Measurements from ENCODE around the gene CCNK.
A peak's percentile ranks its signal among the peaks of the same experiment; 100 is the strongest.

Gene CCNK

DNA sequence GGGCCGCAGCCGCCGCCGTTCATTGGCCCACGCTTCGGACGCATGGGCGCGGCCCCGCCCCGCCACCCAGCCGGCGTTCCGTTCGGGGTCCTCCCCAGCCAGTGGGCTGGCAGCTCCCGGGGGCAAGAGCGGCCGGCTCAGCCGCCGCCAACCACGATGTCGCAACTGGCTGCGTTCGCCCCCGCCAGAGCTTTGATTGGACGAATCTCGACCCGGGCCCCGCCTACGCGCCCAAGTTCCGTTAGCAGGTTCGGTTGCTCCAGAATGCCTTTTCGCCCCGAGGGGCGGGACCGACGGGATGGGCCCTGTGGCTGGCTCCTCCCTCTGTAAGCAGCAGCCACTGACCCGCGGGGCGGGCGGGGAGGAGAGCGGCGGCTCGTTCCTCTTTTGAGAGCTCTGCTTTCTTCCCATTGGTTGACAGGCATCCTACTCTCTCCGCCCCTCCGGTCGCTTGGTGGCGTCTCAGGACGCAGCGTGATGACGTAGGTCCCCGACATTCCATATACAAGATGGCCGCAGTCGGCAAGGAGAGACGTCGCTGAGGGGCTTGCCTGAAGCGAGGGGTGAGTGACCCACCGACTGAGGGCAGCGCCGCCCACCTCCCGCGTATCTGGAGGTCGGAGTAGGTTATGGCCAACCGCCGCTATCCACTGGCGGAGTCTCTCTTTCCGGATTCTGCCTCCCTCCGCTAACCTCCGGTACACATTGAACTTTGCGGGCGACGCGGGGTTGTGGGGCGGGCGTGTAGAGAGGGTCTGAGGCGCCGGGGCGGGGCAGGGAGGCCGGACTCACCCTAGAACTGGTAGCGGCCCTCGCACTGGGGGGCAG lies at the start of gene CCNK:
CCNK (plus strand) TSS at position 493 of the 828 bp plus-strand sequence. CDS start 11,269 bp downstream, outside the sequence.
- TF ChIP-seq, protein P1, sequence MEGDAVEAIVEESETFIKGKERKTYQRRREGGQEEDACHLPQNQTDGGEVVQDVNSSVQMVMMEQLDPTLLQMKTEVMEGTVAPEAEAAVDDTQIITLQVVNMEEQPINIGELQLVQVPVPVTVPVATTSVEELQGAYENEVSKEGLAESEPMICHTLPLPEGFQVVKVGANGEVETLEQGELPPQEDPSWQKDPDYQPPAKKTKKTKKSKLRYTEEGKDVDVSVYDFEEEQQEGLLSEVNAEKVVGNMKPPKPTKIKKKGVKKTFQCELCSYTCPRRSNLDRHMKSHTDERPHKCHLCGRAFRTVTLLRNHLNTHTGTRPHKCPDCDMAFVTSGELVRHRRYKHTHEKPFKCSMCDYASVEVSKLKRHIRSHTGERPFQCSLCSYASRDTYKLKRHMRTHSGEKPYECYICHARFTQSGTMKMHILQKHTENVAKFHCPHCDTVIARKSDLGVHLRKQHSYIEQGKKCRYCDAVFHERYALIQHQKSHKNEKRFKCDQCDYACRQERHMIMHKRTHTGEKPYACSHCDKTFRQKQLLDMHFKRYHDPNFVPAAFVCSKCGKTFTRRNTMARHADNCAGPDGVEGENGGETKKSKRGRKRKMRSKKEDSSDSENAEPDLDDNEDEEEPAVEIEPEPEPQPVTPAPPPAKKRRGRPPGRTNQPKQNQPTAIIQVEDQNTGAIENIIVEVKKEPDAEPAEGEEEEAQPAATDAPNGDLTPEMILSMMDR (IDR thresholded peaks at IDR 0.05; ENCODE audit: extremely low read depth, insufficient read depth, missing control alignments), result no peak
- peak; percentile 99 for DNase-seq (ENCODE audit: low spot score)
- in situ Hi-C loops (cut with MboI; ENCODE audit: low pct_unique_long_range_greater_than_20kb, low sequenced_read_pairs, unreplicated experiment), result no loop called here

DNA sequence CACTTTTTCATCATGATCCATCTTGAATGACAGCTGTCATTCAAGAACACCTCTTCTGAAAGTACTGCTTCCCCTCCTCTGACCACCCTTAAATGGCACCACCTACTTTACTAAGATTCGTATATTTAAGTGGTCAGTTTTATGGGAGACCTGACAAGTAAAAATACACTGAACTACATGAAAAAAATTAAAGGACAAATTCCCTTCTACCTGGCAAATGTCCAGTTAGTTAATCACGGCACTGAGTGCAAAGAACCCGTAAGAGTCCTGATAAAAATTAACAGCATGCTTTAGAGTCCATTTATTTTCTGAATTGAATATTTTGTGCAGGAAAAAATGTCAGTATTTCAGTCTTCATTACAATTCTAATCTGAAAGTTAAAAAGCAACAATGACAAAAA lies 49.2 kb upstream of the CCNK start:
- no peak for DNase-seq (ENCODE audit: low spot score)
- TF ChIP-seq, protein P1 (IDR thresholded peaks at IDR 0.05; ENCODE audit: extremely low read depth, insufficient read depth, missing control alignments), result no peak
- in situ Hi-C loops (cut with MboI; ENCODE audit: low pct_unique_long_range_greater_than_20kb, low sequenced_read_pairs, unreplicated experiment), result no loop called here

DNA sequence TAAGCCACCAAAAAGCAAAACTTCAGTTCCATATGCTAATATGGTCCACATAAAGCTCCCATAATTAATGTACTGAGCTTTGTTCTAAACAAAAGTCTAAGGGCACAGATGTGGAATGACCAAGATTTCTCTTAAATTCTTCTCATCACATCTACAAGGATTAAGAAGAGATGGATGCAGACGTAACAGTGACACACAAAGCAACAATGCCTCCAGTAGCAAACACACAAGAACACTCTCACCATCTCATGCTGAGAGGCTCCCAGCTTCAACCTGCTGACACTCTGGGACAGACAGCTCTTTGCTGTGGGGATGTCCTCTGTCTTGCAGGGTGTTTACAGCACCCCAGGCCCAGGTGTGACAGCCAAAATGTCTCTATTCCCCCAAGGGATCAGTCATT lies 48.7 kb upstream of the CCNK start:
- DNase-seq (ENCODE audit: low spot score), result no peak
- TF ChIP-seq, protein P1 (IDR thresholded peaks at IDR 0.05; ENCODE audit: extremely low read depth, insufficient read depth, missing control alignments), result no peak
- in situ Hi-C loops (cut with MboI; ENCODE audit: low pct_unique_long_range_greater_than_20kb, low sequenced_read_pairs, unreplicated experiment), result no loop called here

DNA sequence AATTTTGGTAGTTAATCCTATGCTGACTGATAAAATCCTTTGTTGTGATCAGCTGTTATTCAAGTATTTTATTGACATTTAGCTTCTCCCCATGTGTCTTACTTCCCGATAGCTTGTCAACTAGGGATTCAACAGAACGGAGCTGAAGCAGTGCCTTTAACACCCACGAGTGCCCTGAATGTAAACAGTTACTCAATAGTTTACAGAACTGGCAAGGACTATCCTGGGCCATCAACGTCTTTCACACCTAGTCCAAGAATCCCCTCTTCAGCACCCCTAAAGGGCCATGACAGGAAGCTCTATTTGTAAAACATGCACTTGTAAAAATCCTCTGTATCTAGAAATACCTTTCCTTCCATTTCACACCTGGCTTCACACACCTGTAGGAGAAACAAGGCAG lies 45.9 kb upstream of the CCNK start:
- DNase-seq (ENCODE audit: low spot score), result no peak
- TF ChIP-seq, protein P1 (IDR thresholded peaks at IDR 0.05; ENCODE audit: extremely low read depth, insufficient read depth, missing control alignments), result no peak
- in situ Hi-C loops (cut with MboI; ENCODE audit: low pct_unique_long_range_greater_than_20kb, low sequenced_read_pairs, unreplicated experiment), result no loop called here

DNA sequence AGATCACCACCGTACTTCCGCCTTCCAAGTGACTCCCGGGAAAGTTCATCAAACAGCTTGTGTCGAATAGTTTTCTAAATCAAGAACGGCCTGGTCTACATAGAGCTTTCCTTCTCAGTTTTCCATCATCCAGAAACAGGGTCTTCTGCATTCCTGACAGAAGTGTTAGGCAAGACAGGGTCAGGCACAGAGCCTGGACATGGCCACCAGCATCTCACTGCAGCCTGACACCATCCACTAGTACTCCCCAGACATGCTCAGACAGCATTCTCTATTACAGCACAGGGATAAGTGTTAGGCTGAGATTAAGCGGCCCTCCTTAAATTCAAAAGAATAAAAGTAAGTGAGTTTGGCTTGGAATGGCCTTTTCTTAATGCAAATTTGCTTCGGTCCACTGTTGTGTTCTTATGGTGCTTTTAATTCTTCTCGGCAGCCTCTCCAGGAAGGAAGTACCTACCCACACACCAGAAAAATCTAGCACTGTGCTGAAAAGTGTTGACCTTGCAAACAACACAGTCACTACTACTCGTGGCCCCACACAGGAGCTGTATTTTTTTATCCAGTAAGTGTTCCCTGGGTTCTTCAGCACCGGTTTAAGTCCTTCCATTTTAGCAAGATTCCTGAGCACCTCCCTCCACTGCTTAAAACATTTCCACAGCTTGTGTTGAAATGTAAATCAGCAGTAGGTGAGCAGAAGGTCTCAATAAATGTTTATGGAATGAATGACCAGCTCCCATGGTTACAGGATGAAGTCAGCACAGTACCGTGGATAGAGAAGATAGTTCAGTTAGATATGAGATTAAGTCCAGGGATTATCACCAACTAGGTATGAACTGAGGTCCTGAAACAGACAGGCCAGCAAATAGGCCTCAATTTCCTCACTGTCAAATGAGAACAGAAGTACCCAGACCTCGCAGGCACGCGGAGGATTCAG lies 44.7 kb upstream of the CCNK start:
- DNase-seq (ENCODE audit: low spot score), result no peak

DNA sequence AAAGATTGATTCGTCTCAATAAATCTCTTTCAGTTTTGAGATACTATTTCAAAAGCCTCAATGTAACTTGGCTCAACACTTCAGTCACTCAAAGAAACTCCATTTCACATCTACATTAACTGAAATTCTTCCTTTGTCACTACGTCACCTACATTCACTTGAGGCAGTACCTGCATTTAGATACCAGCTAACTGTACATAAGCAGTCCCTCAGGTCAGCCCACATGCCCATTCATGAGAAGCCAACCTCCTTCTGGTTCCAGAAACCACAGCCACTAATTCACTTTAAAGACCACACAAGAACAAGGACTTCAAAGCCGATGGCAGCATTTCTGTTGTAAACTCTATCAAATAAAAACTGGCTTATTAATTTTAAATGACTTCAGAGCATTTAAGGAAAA lies 43.5 kb upstream of the CCNK start:
- no peak for DNase-seq (ENCODE audit: low spot score)
- in situ Hi-C loops (cut with MboI; ENCODE audit: low pct_unique_long_range_greater_than_20kb, low sequenced_read_pairs, unreplicated experiment), result no loop called here
- TF ChIP-seq, protein P1 (IDR thresholded peaks at IDR 0.05; ENCODE audit: extremely low read depth, insufficient read depth, missing control alignments), result no peak

More for the DNA sequence above, 44.7 kb upstream of the CCNK start:
- in situ Hi-C loops (cut with MboI; ENCODE audit: low pct_unique_long_range_greater_than_20kb, low sequenced_read_pairs, unreplicated experiment), result no loop called here
- TF ChIP-seq, protein P1 (IDR thresholded peaks at IDR 0.05; ENCODE audit: extremely low read depth, insufficient read depth, missing control alignments), result no peak

Data from GM13977 (cell line).